Activated effector memory CD4-positive, alpha-beta T cell treated with Interleukin-2 at 50 U/mL for 16 hours (primary cell): ENCODE measurements around the gene DAPK3.
"Not testable (repeated sequence)": the region's sequence is repeated elsewhere in the genome, so short reads cannot be mapped to it uniquely, and the experiment has no call there.

Source experiments
- DNase-seq: peaks from one replicate; pipeline ENCODE4 v3.0.0-alpha.2; 2020

Gene DAPK3

DNA sequence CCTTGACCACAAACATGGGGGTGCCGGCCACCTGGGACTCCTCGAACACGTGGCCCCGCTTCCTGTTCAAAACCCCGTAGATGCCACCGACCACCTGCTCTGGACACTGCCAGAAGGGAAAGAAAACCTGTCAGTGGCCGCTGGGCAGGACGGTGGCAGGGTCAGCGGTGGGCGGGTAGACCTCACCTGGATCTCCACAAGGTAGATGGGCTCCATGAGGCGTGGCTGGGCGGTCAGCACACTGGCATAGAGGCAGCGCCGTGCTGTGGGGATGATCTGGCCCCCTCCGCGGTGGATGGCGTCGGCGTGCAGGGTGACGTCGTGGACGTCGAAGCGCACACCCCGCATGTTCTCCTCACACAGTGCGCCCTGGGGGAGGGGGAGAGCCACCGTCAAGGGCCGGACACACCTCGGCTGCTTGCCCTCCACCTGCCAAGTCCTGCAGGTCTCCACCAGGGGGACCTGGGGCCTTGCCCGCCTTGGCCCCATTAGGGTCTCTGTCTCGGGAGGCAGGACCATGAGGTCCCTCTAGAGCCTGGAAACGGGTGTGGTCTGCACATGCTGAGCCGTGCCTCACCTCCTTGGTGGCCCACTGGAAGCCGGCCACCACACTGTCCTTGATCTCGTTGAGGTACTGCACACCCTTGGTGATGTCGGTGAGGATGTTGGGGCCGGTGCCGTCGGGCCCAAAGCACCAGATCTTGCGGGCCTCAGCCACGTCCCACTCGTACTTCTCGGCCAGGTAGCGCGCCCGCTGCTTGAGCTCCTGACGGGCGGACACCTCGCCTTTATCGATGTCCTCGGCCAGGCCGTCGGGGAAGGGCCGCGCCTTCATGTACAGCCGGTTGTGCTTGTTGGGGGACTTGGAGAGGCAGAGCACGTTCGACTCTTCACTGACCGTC lies 6.6 kb upstream of the DAPK3 start:
- no peak for DNase-seq

DNA sequence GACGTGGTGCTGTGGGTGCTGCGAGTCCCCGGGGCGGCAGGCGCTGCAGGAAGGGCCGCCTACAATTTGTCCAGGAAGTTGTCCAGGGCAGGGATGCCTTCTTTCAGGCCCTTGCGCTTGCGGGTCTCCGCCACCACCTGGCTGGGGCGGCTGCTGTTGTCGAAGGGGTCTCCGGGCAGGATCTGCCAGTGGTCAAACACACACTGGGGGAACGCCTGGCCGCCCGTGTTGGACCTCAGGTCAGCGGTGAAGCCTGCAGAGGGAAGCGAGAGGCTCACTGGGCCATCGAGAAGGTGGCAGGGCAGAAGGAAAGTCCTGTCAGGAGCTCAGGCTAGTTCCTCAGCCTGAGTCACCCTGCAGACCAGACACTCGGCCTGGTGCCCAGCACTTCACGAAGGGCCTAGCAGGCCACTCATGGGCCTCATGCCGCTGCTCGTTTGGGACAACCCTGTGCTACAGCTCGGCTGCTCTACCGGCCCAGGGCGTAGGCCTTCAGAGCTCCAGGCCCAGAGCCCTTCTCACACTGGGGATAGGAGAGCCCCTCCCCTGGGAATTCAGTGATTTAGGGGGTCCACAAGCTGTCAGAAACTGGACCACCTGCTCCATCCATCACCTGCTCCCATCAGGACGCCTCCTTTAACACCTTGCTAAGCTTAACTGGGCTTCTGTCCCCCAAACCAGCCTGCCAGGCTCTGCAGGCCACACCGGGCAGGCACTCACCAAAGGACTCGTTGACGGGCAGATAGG lies 5.8 kb upstream of the DAPK3 start:
- no peak for DNase-seq

DNA sequence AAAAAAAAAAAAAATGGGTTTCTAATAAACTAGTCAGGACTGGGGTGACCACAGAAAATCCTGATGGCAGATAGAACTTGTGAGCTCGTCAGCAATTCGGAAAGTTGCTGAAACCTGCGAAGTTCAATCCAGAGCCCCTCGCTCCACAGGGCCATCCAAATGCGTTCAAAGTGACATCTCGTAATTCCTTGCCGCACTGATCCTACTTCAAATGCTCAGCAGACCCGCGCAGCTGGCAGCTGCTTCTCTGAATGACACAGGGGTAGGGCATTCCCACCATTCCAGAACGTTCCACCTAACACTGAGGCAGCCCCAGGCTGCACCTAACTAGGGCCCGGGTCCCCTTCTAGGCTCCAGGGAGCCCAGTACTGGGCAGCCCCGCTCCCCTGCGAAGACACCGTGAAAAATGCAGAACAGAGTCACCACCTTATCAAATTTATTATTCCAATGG lies 4.8 kb upstream of the DAPK3 start:
- DNase-seq = no peak

DNA sequence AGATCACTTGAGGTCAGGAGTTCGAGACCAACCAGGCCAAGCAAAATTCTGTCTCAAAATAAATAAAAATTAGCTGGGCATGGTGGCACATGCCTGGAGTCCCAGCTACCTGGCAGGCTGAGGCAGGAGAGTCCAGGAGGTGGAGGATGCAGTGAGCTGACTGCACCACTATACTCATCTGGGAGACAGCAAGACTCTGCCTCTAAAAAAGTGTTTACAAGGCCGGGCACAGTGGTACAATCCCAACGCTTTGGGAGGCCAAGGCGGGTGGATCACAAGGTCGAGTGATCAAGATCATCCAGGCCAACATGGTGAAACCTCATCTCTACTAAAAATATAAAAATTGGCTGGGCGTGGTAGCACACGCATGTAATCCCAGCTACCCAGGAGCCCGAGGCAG lies 4.2 kb upstream of the DAPK3 start:
- DNase-seq = no peak

DNA sequence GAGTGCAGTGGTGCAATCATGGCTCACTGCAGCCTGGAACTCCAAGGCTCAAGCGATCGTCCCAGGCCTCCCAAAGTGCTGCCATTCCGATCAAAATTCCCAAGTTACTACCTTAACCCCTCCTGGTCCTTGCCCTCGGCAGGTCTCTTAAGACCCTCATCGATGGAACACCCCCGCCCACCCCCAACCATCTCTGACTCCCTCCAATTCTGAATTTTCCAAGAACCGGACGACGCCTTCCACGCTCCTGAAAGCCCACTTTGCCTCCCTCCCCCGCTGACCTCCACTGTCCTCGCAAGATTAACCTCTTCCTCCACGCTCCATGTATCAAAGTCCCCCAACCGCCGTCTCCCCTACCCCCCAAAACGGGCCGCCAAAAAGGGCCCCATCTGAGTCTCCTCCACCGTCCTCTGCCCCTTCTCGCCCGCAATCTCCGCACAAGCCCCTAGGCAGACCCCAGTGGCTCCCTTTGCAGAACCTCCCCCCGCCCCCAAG lies 539 bp downstream of the DAPK3 start:
- no peak for DNase-seq

DNA sequence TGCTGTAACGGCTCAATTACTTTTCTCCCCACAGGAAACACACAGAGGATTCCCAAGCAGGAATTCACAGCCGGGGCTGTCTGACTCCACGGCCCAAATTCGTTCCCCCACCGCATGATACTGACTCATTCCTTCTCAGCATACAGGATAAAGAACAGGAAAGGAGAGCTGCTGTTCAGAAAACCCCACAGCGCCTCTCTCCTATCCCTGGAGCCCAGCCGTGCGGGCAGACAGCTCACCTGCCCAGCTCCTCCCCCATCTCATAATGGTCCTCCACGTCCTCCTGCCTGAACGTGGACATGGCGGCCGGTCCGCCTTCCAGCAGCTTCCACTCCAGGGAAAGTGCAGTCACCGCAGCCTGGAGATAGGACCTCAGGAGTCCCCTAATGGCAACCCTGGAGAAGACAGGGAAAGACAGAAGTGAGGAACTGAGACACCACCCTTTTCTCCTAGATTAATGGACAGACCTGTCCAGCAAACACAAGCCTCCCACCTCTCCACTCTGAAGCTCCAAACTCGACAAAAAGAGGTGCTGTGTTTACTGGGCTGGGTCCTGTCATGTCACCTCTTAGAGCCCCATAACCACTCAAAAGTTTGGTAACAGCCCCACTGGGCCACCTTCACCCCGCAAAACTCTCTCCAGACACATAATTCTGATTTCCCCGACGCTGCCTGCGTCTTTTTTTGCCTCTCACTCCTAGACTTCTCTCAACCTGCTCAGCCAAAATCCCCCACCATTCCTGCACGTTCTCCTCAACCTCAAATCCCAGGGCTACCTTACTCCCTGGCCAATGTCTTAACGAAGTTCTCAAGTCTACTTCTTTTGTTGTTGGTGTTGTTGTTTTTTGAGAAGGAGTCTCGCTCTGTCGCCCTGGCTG lies 1.2 kb downstream of the DAPK3 start:
- no peak for DNase-seq

DNA sequence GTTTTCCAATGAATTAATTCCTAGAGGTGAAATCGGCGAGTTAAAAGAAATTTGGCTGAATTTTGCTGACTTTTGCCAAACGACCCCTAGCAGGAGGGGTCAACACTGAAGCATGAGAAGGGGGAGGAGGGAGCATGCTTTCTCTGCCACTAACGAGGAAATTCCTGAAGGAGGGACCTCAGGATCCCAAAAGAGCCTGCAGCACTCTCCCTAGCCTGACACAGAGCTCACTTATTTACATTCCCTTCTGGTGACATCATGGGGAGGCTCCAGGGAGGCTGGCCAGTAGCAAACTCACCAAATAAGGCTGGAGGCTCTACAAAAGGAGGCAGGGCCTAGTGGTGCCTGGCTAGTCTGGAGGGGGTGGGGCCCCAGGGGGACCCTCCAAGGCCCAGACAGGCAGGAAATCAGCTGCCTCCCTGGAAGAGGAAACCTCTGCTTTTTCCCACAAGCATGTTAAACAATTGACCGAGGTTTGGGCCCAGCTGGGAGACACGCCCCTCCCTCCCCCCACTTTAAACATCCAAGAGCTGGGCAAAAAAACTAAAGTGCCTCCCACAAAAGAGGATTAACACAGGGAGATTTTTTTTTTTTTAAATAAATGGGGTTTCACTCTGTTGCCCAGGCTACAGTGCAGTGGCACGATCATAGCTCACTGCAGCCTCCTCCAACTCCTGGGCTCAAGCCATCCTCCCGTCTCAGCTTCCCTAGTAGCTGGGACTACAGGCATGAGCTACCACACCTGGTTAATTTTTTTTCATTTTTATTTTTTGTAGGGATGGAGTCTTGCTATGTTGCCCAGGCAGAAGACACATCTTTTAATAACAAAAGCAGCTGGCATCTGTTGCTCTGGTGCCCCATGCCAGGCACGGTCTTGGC lies 2.1 kb downstream of the DAPK3 start:
- no peak for DNase-seq

DNA sequence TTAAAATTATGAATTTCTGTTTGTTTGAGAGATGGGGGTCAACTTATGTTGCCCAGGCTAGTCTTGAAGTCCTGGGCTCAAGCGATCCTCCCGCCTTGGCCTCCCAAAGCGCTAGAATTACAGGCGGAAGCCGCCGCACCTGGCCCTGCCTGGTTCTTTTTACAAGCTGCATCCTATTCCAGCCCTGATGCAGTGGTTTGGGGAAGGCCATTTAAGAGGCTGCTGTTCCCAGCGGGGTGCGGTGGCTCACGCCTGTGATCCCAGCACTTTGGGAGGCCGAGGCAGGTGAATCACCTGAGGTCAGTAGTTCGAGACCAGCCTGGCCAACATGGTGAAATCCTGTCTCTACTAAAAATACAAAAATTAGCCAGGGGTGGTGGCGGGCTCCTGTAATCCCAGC lies 2.9 kb downstream of the DAPK3 start:
- not testable (repeated sequence) for DNase-seq

DNA sequence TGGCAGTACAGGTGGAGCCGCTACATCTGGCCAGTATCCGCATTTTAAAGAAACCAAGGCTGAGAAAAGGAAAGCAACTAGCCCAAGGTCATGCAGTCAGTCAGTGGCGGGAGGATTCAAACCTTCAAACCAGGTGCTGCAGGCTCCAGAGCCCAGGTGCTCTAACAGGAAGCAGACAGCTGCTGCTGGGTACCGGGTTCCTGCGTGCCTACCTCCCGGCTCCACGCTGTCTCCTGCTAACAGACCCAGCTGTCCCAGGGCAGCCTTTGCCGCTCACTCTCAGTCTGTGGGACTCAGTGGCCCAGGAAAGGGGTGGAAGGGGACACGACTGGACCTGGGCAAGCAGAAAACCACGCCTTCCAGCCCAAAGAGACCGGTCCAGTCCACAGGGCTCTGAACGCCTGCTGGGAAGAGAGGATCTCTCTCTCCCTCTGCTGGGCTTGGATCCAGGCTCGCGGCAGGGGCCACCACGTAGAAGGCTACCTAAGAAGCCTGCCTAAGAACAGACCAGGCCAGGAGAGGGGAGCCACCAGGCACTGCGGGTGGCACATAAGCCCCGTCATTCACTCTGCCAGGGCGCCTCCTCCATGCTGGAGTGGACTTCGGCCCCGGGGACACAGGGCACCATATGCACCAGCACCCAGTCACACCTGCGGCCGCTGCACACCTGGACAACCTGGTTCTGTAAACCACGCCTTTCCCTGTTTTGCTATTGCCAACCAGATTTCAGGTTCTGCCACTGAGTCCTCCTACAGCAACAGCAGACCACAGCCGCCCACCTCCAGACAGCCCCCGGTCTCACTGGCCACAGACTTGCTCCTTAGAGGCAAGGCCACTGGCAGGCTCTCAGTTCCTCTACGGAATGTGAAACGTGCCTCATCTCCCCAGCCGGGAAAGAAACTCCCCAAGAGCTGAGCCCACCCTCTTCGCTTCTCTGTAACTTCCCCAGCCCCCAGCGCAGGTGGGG lies 4.6 kb downstream of the DAPK3 start:
- no peak for DNase-seq

DNA sequence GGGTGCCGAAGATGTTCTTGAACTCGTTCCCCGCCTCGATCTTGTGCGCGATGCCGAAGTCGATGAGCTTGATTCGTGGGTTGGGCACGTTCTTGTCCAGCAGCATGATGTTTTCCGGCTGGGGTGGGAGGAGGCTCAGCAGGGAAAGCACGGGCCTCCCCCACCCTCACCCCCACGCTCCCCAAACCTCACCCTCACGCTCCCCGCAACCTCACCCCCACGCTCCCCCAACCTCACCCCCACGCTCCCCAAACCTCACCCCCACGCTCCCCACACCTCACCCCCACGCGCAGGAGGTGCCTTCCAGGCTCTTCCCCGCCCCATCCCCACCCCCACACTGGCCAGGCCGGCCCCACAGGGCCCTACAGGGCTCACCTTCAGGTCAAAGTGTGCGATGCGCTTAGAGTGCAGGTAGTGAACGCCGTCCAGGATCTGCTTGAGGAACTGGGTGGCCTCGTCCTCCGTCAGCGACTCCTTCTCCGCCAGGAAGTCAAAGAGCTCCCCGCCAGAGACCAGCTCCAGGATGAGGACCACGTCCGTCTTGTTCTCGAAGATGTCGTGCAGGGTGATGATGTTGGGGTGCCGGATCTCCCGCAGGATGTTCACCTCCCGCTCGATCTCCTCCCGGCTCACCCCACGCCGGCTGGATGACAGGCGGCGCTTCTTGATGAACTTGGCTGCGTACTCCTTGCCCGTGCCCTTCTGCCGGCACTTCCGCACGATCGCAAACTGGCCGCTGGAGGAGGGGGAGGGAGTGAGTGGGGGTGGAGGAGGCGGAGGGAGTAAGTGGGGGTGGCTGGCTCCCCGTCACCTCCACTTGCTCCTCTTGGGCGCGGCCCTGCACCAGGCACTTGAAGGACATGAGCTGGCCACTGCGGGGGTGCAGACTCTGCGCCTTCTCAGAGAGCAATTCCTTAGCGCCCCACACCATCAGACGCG lies 6.4 kb downstream of the DAPK3 start:
- no peak for DNase-seq

DNA sequence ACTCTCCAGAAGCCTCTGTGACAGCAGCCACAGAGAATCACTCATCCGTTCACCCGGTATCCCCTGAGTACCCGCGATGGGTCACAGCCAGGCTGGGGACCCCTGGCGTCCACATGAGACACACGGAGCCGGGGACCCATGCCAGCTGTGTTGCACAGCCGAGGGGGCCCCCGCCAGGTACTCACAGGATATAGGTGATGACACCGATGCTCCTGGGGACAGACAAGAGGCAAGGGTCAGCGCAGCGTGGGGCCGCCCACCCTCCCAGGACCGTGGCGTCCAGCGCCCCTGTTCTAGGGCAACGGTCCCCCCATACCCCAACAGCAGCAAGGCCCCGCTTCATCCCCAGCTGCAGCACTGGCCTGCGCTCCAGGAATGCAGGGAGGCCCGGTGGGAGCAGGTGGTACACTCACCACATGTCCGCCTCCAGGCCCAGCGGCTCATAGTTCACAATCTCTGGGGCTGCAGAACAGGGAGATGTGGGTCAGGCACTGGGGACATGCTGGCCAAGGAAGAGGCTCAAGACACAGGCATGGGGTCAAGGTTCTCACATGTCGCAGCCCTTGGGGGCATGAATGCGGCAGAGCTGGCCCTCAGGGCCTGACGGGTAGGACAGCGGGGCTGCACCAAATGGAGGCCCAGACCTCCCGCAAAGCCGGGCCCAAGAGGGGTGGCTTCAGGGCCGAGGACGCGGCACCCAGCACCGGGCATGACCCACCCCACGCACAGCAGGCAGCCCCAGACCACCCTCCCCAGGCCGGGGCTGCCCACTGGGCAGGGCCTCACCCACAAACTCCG lies 7.2 kb downstream of the DAPK3 start:
- no peak for DNase-seq

DNA sequence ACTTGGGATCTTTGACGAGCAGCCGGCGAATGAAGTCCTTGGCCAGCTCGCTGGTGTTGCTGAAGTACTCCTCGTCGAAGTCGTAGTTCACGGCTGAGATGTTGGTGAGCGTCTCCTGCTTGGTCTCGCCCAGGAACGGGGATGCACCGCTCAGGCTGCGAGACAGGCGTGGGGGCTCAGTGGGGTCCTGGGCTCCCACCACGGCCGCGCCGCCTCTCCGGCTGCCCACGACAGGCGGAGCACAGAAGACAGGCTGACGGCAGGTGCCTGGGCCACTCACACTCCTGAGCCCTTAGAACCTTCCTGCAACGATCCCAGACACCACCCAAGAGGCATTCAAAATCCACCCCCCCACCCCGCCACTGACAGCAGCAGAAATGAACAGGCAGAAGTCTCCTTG lies 9.9 kb downstream of the DAPK3 start:
- DNase-seq = no peak

DNA sequence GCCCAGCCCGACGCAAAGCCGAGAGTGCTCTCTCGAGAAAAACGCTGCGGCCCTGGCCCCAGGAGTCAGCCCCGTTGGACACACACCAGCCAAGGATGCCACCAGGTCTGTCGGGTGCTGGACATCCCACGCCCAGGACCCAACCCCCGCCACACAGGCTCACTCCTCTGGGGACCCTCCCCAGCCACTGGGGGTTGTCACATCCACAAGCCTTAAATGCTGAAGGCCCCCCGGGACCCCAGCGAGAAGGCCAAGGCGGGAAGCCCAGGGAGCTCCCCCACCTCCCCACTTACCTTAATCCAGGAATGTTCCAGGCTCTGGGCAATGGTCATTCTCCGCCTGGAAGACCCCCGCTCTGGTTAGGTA lies 11.2 kb downstream of the DAPK3 start:
- no peak for DNase-seq

DNA sequence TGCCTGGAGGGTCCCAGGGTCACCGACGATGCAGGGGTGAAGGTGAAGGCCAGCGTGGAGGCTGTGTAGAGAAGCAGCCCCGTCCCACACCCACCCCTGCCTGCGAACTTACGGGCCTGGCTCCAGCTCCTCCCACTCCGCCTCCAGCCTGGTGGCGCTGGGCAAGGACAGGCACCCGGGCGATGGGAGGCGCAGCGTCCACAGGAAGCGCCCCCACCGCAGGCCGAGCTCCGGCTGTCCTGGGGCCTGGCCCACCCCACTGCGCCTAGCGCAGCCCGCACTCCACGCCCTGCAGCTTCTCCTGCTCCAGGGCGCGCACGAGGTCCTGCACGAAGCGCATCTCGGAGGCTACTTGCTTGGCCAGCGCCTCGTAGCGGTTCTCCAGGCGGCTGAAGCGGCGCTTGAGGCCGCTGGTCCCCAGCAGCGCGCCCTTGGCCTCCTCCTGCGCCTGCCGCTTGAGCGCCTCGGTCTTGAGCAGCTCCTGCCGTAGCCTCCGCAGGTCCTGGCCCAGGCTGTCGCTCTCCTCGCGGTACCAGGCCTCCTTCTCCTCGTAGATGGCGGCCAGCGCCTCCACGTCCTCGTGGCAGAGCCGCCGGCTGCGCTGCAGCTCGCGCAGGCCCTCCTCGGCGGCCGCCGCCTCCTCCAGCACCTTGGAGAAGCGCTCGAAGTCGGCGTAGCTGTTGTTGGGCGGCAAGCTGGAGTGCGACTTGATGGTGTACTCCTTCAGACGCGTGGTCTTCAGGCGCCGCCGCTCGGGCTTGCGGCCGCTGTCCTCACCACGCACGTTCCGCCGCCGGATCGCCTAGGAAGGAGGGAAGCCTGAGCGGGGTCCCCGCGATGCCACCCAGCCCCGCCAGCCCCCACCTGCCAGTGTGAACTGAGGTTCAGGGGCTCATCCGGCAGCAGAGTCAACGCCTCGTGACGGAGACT lies 11.8 kb downstream of the DAPK3 start:
- no peak for DNase-seq

DNA sequence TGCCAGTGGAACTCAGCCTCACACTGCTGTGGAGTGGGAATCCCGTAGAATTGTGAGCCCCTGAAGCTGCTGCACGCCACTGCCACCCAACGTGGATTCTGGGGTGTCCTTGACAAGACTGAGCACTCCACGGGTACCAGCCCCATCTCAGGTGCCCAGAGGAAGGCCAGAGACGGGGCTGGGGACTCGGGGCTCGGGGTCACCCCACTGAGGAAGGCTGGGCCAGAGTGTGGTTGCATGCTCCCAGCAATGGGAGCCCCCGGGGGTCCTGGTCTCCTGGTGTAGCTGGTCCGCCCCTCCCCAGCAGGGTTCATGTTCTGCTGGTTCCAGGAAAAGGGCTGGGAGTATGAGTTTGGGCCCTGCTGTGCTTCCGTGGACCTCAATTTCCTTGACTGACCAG lies 15.2 kb downstream of the DAPK3 start:
- DNase-seq = no peak

DNA sequence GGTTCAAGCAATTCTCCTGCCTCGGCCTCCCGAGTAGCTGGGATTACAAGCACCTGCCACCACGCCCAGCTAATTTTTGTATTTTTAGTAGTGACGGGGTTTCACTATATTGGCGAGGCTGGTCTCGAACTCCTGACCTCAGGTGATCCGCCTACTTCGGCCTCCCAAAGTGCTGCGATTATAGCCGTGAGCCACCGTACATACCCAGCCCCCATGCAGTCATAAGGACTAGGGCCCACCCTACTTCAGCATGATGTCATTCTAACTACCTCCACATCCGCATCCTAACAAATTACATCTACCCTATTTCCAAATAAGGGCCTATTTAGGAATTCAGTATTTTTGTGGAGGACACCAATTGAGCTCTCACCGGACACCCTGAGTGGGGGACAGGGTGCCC lies 15.6 kb downstream of the DAPK3 start:
- not testable (repeated sequence) for DNase-seq

DNA sequence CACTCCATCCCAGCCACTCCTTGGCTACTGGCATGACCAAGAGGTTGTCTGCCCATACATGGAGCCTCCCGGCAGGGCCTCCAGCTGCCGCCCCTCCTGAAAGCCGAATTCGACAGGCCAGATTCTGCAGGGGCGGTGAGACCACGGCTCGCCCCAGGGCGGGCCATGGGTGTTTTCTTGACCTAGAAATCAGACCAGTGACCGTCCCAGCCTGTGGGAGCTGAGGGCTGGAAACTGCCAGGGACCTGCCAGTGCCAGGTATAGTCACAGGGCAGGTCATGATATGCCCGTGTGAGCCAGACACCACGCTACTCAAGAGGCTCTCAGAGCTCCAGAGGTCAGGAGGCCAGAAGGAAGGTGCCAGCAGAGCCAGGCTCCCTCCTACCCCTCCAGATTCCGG lies 16.8 kb downstream of the DAPK3 start:
- no peak for DNase-seq
